Right lobe of liver (tissue), 4 donors: ENCODE results near the gene NAALADL2.

Experiments
- CTCF ChIP-seq, 4 donors: fragments of 200-600 bp in 3 of 4; fragments of 450-650 bp in 1 of 4; IDR thresholded peaks; one replicate each; pipeline versions ENCODE4 v1.5.1 to v1.8.0; 2016 to 2022; ENCODE audit warnings: antibody characterized with exemption in 4 of 4, mild to moderate bottlenecking in 2 of 4
- POLR2A ChIP-seq: fragments of 450-650 bp; IDR thresholded peaks from one replicate; pipeline ENCODE4 v1.6.1; 2017; ENCODE audit warnings: antibody characterized with exemption, mild to moderate bottlenecking
- donor health status: DM: no; HTN: no; CAD: no.
- donor health status: DM: no; HTN: no; CAD: no.
- donor health status: DM: no; HTN: yes; CAD: no.

GRCh38 chr3:175186511-175186910 lies 327.4 kb downstream of the NAALADL2 start:
- TF ChIP-seq CTCF (IDR thresholded peaks at IDR 0.05) (no peak), POLR2A (no peak)
